ENCODE data around the gene SLC6A16.

- TF ChIP-seq, protein P1, sequence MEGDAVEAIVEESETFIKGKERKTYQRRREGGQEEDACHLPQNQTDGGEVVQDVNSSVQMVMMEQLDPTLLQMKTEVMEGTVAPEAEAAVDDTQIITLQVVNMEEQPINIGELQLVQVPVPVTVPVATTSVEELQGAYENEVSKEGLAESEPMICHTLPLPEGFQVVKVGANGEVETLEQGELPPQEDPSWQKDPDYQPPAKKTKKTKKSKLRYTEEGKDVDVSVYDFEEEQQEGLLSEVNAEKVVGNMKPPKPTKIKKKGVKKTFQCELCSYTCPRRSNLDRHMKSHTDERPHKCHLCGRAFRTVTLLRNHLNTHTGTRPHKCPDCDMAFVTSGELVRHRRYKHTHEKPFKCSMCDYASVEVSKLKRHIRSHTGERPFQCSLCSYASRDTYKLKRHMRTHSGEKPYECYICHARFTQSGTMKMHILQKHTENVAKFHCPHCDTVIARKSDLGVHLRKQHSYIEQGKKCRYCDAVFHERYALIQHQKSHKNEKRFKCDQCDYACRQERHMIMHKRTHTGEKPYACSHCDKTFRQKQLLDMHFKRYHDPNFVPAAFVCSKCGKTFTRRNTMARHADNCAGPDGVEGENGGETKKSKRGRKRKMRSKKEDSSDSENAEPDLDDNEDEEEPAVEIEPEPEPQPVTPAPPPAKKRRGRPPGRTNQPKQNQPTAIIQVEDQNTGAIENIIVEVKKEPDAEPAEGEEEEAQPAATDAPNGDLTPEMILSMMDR (IDR thresholded peaks at IDR 0.05) = no peak
- no peak for TF ChIP-seq REST (IDR thresholded peaks at IDR 0.05; ENCODE audit: insufficient read depth in 1 of 2, low read depth in 2 of 2, low read length in 1 of 2)
- no peak for TF ChIP-seq POLR2AphosphoS5 (IDR thresholded peaks at IDR 0.05; ENCODE audit: low read depth, low read length)
- no peak for TF ChIP-seq SIN3A (IDR thresholded peaks at IDR 0.05; ENCODE audit: borderline replicate concordance, insufficient read depth, low read depth, low read length)
- TF ChIP-seq TCF7L2 (IDR thresholded peaks at IDR 0.05; ENCODE audit: low read depth, low read length) = no peak
These were observed 60.7 kb downstream of the SLC6A16 start for GRCh38 chr19:49264258-49264657.

All from Panc1 (cell line).